IMR-90 (cell line): ENCODE results near the gene WDFY1. TPM values are rescaled to one million over a fixed set of nuclear protein-coding genes. Genes with fewer than 3 reads are reported as not detected.
A peak's percentile ranks its signal among the peaks of the same experiment; 100 is the strongest.

Experiments used
- ATAC-seq: fragments of 200-7000 bp; cut with Tn5 transposase; 2 replicates; pipeline ENCODE4 v1.9.1; 2020; ENCODE audit warnings: low read depth, mild to moderate bottlenecking, moderate library complexity
- BruUV-seq: library from RNA; stranded (reverse); fragments of 400-500 nt; replicated peaks from 2 replicates; lab custom pipeline; 2021; lab: Mats Ljungman, UMichigan
- CTCF ChIA-PET: fragments of 300-600 bp; formaldehyde crosslinking; extraction: SDS; loops from one replicate; lab custom pipeline; 2021; ENCODE audit warnings: antibody characterized with exemption; lab: Yijun Ruan, JAX
- POLR2A ChIA-PET: fragments of 300-600 bp; sonication (Branson Sonifier 250); formaldehyde crosslinking; loops from one replicate; lab custom pipeline; 2022; ENCODE audit warnings: antibody characterized with exemption; ENCODE audit not compliant: unreplicated experiment; lab: Charles Lee
- DNase-seq: peaks from one replicate; pipeline ENCODE4 v3.0.0; 2013
- H2AFZ ChIP-seq: replicated peaks from 2 replicates; pipeline ENCODE3; 2013; ENCODE audit warnings: low read length, mild to moderate bottlenecking; ENCODE audit not compliant: poor library complexity
- H2AK5ac ChIP-seq: 2 replicates; pipeline ENCODE4 v1.6.1; 2013; ENCODE audit warnings: low read depth, low read length, inconsistent platforms
- H2AK9ac ChIP-seq: replicated peaks from 2 replicates; pipeline ENCODE3; 2013; ENCODE audit warnings: mild to moderate bottlenecking, low read depth, low read length, moderate library complexity; ENCODE audit not compliant: poor library complexity
- H2BK120ac ChIP-seq: 2 replicates; pipeline ENCODE4 v1.6.1; 2013; ENCODE audit warnings: low read depth, low read length, inconsistent platforms
- H2BK15ac ChIP-seq: 3 replicates; pipeline ENCODE4 v1.6.1; 2013; ENCODE audit warnings: low read depth, low read length, inconsistent platforms
- H2BK20ac ChIP-seq: 2 replicates; pipeline ENCODE4 v1.6.1; 2013; ENCODE audit warnings: low read depth, mild to moderate bottlenecking, inconsistent platforms, low read length, moderate library complexity
- H2BK5ac ChIP-seq: 2 replicates; pipeline ENCODE4 v1.6.1; 2013; ENCODE audit warnings: mild to moderate bottlenecking, low read depth, low read length, inconsistent platforms; ENCODE audit not compliant: poor library complexity, severe bottlenecking
- H3K14ac ChIP-seq: replicated peaks from 2 replicates; pipeline ENCODE4 v1.6.1; 2013; ENCODE audit warnings: low read depth, low read length, inconsistent platforms
- H3K18ac ChIP-seq: 2 replicates; pipeline ENCODE4 v1.6.1; 2013; ENCODE audit warnings: low read depth, low read length, control low read depth
- H3K23ac ChIP-seq: 2 replicates; pipeline ENCODE4 v1.6.1; 2013; ENCODE audit warnings: low read depth, low read length, inconsistent platforms
- H3K27ac ChIP-seq: 2 replicates; pipeline ENCODE4 v1.5.1; 2013; ENCODE audit warnings: mild to moderate bottlenecking, control low read depth, low read length; ENCODE audit not compliant: insufficient read depth
- H3K27me3 ChIP-seq: 2 replicates; pipeline ENCODE4 v1.6.1; 2013; ENCODE audit warnings: low read length; ENCODE audit not compliant: control insufficient read depth, insufficient read depth
- H3K36me3 ChIP-seq: 2 replicates; pipeline ENCODE4 v1.6.1; 2013; ENCODE audit warnings: low read length, mixed read lengths; ENCODE audit not compliant: control insufficient read depth, insufficient read depth
- H3K4ac ChIP-seq: 2 replicates; pipeline ENCODE4 v1.6.1; 2013; ENCODE audit warnings: low read depth, low read length, inconsistent platforms
- H3K4me1 ChIP-seq: 2 replicates; pipeline ENCODE4 v1.6.1; 2013; ENCODE audit warnings: low read length, mixed read lengths; ENCODE audit not compliant: control insufficient read depth, insufficient read depth
- H3K4me2 ChIP-seq: 2 replicates; pipeline ENCODE4 v1.6.1; 2013; ENCODE audit warnings: low read depth, mild to moderate bottlenecking, control low read depth, low read length, moderate library complexity
- H3K4me3 ChIP-seq: 2 replicates; pipeline ENCODE4 v1.5.1; 2013; ENCODE audit warnings: low read depth, mild to moderate bottlenecking, control low read depth, low read length, moderate library complexity; ENCODE audit not compliant: insufficient read depth
- H3K56ac ChIP-seq: 2 replicates; pipeline ENCODE4 v1.6.1; 2013; ENCODE audit warnings: low read length, inconsistent platforms; ENCODE audit not compliant: insufficient read depth; ENCODE audit errors: extremely low read depth
- H3K79me1 ChIP-seq, 2 experiments: 2 replicates each; pipeline ENCODE4 v1.6.1; 2013; ENCODE audit warnings: low read length in 2 of 2, inconsistent platforms in 1 of 2, low read depth in 1 of 2
- H3K9ac ChIP-seq: 2 replicates; pipeline ENCODE4 v1.6.1; 2013; ENCODE audit warnings: low read depth, low read length, control low read depth
- H3K9me1 ChIP-seq: 2 replicates; pipeline ENCODE4 v1.6.1; 2013; ENCODE audit warnings: low read length, inconsistent platforms; ENCODE audit not compliant: insufficient read depth
- H3K9me3 ChIP-seq: 2 replicates; pipeline ENCODE4 v1.6.1; 2013; ENCODE audit warnings: low read length; ENCODE audit not compliant: control insufficient read depth, insufficient read depth
- H4K20me1 ChIP-seq: 2 replicates; pipeline ENCODE4 v1.6.1; 2013; ENCODE audit warnings: low read length, inconsistent platforms; ENCODE audit not compliant: insufficient read depth
- H4K5ac ChIP-seq: 2 replicates; pipeline ENCODE4 v1.6.1; 2013; ENCODE audit warnings: mild to moderate bottlenecking, low read depth, low read length, control low read depth
- H4K8ac ChIP-seq, 2 experiments: 2 replicates each; pipeline ENCODE4 v1.6.1; 2013; ENCODE audit warnings: low read depth in 2 of 2, low read length in 2 of 2, control low read depth in 1 of 2, inconsistent platforms in 1 of 2
- H4K91ac ChIP-seq: 2 replicates; pipeline ENCODE4 v1.6.1; 2013; ENCODE audit warnings: low read depth, low read length, inconsistent platforms; ENCODE audit not compliant: insufficient read depth
- FOS ChIP-seq: fragments of 150-350 bp; IDR thresholded peaks from 2 replicates; pipeline ENCODE4 v1.6.1; 2016; ENCODE audit warnings: low read depth, low read length
- MAFK ChIP-seq: IDR thresholded peaks from 2 replicates; pipeline ENCODE4 v1.6.1; 2012; ENCODE audit warnings: low read depth, low read length, improper control_type of control experiment
- POLR2A ChIP-seq: IDR thresholded peaks from 2 replicates; pipeline ENCODE4 v1.6.1; 2012; ENCODE audit warnings: mild to moderate bottlenecking, low read depth, low read length
- SMC3 ChIP-seq: fragments of 150-350 bp; IDR thresholded peaks from 2 replicates; pipeline ENCODE4 v1.6.1; 2016; ENCODE audit warnings: low read depth, mild to moderate bottlenecking, antibody characterized with exemption, low read length, moderate library complexity
- WGBS, 2 experiments: methylation state at CpG; one replicate each; pipeline versions ENCODE4 v1.1.5 to v1.1.7; 2013; ENCODE audit warnings: missing lambda C conversion rate in 2 of 2; ENCODE audit not compliant: insufficient read length in 1 of 2; ENCODE audit errors: extremely low coverage in 2 of 2; 5-methylcytosine and 5-hydroxymethylcytosine counted together
- dilution Hi-C: fragments of 300-500 bp; cut with HindIII; formaldehyde crosslinking; loops from one replicate; pipeline ENCODE4 v1.14.3; 2018; ENCODE audit warnings: low sequenced_read_pairs; ENCODE audit not compliant: unreplicated experiment
- in situ Hi-C: fragments of 300-500 bp; cut with MboI; formaldehyde crosslinking; loops from 3 replicates; pipeline ENCODE4 v1.14.3; 2019; ENCODE audit warnings: low sequenced_read_pairs, inconsistent platforms, mixed read lengths
- intact Hi-C: fragments of 100-400 bp; cut with micrococcal nuclease; formaldehyde crosslinking; loops from 2 replicates; pipeline ENCODE4 v1.10.0; 2022
- polyA plus RNA-seq, 3 experiments: library from polyadenylated mRNA; depleted of rRNA; stranded (reverse); fragments of >200 nt; gene quantifications; 2 replicates each; pipeline ENCODE4 v1.2.3, GENCODE V29; 2012; ENCODE audit warnings: low replicate concordance in 1 of 3
- total RNA-seq: library from RNA; depleted of rRNA; stranded (reverse); fragments of >200 nt; gene quantifications from 2 replicates; pipeline ENCODE4 v1.2.3, GENCODE V29; 2012

Gene WDFY1
- total and polyA plus RNA-seq, 2 of the 4 experiments (the other 2 are of a cell fraction) = 35.6 to 93.6 TPM

- 59% methylated on average over 2 of the region's 5 CpGs; no CpG with 5 or more reads in 1 of the 2 experiments for WGBS, 2 experiments
- Histone ChIP-seq H3K56ac (no peak overlapping the region), H2AK9ac (no peak overlapping the region), H3K23ac (no peak overlapping the region), H3K4ac (no peak overlapping the region), H3K27me3 (no peaks in the 10 kb centered on the region), H3K9me3 (no peaks in the 10 kb centered on the region), H4K5ac (no peak overlapping the region), H2AK5ac (no peak overlapping the region), H3K9ac (no peak overlapping the region), H2BK5ac (no peak overlapping the region), H3K36me3 (no peaks in the 10 kb centered on the region), H3K79me1 (peaks cover 0 to 11% of the 10 kb centered on the region in 2 experiments; a peak in 2 of 4 replicates), H3K14ac (no peak overlapping the region), H3K4me2 (no peak overlapping the region), H3K4me1 (peaks cover 3% of the 10 kb centered on the region; the same call in 1 of the 2 replicates), H2BK15ac (no peak overlapping the region; the same call in 2 of the 3 replicates), H2BK120ac (no peak overlapping the region), H3K27ac (no peak overlapping the region), H2BK20ac (no peak overlapping the region), H4K91ac (no peak overlapping the region), H3K4me3 (no peak overlapping the region), H4K8ac (no peak overlapping the region), H3K18ac (no peak overlapping the region), H2AFZ (peak overlapping the region; percentile 56), H4K20me1 (peaks cover 9% of the 10 kb centered on the region; the same call in 1 of the 2 replicates), H3K9me1 (0 out of 2 replicates have a peak, but pooled peaks cover 4% of the 10 kb centered on the region)
- intact Hi-C loops = loop anchor here (10.0 kb wide), 1 partner anchor 253 kb away; no protein-coding TSS in a partner anchor
- in situ Hi-C loops = no loop called here
- POLR2A ChIA-PET = no interaction called here
- BruUV-seq = no TSS peak
- dilution Hi-C loops = no loop called here
- DNase-seq (no peak), ATAC-seq (no peak)
- CTCF ChIA-PET = no interaction called here
- TF ChIP-seq SMC3 (no peak), MAFK (no peak), FOS (no peak), POLR2A (no peak)
Measured at GRCh38 chr2:223947711-223948205, 2.6 kb upstream of the WDFY1 start.
